Posterior vena cava (tissue), 2 donors: ENCODE results near the gene PHACTR1. TPM values are rescaled to one million over a fixed set of nuclear protein-coding genes. Genes with fewer than 3 reads are reported as not detected.
"Not testable (repeated sequence)": the region's sequence is repeated elsewhere in the genome, so short reads cannot be mapped to it uniquely, and the experiment has no call there.

Experiments
- DNase-seq: peaks from one replicate; pipeline ENCODE4 v3.0.0-alpha.2; 2020; ENCODE audit warnings: low spot score
- intact Hi-C, 2 donors: fragments of 100-400 bp; cut with DNase I; formaldehyde crosslinking; loops; one replicate each; pipeline versions ENCODE4 v1.14.1 to v1.14.2; 2022 to 2023
- total RNA-seq, 2 donors: library from RNA; stranded (reverse); fragmentation: NEBNext Ultra II Directional; extraction: Animal tissue kit (Norgen Biotek cat#: 25700); gene quantifications; one replicate each; pipeline ENCODE4 v1.2.1, GENCODE V29; 2021
- donor health status: DM: yes; HTN: yes; CAD: no.
- donor health status: DM: yes; HTN: yes; CAD: no.

The PHACTR1 gene
- total RNA-seq, 2 donors from 2014 or later: 6.6 to 9.0 TPM

DNA sequence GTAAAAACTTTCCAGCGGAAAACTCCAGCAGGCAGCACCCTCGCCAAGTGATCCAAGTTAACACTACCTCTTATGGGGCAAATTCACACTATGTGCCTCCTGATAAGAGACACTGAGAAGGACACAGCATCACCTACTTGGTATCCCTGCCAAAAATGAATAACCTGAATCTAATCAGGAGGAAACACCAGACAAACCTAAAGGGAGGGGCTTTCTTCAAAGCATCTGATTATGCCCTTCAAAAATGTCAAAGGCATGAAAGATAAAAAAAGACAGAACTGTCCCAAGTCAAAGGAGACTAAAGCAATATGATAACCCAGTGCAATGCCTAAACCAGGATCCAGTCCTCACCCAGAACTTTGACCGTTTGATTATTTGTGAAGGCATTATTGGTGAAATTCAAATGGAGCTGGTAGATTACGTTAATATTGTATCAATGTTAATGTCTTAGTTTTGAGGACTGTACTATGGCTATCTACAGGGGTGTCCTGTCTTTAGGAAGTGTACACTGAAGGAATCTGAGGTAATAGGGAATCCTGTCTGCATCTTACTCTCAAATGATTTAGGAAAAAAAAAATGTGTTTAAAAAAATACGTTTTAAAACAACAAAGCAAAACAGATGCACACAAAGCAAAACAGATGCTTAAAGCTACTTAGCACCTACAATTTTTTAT, 603.5 kb downstream of the PHACTR1 start:
- intact Hi-C loops: no loop called here
- no peak for DNase-seq

DNA sequence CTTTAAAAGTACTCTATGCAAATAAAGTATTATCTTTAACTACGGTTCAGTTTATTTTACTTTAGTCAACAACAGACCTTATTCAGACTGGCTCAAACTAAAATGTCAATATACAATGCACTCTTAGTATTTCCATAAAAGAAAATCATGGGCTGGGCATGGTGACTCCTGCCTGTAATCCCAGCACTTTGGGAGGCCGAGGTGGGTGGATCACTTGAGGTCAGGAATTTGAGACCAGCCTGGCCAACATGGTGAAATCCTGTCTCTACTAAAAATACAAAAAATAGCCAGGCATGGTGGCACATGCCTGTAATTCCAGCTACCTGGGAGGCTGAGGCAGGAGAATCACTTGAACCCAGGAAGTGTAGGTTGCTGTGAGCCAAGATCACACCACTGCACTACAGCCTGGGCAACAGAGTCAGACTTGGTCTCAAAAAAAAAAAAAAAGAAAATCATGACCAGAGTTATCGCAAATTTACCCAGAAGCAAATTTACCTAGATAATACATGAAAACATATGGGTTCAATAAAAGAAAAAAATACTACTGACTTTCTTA, 609.5 kb downstream of the PHACTR1 start:
- DNase-seq, intact Hi-C loops: not testable (repeated sequence)

DNA sequence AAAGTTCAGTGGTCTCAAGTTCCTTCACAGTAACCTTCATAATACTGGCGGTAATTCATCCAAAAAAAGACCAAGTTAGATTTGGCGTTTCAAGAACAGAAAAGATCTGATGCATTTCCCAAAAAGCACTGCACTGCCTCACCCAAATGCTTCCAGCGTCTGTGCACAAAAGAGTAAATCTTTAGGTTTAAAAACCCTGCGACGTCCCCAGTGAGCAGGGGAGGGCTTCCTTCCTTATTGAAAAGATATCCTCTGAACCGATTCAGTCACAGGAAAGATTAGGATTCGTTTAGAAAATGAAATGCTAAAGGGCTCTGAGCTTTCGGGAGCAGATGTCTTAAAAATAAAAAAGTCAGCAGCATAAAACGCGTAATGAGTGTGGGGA, 611.1 kb downstream of the PHACTR1 start:
- intact Hi-C loops: no loop called here
- DNase-seq: no peak

DNA sequence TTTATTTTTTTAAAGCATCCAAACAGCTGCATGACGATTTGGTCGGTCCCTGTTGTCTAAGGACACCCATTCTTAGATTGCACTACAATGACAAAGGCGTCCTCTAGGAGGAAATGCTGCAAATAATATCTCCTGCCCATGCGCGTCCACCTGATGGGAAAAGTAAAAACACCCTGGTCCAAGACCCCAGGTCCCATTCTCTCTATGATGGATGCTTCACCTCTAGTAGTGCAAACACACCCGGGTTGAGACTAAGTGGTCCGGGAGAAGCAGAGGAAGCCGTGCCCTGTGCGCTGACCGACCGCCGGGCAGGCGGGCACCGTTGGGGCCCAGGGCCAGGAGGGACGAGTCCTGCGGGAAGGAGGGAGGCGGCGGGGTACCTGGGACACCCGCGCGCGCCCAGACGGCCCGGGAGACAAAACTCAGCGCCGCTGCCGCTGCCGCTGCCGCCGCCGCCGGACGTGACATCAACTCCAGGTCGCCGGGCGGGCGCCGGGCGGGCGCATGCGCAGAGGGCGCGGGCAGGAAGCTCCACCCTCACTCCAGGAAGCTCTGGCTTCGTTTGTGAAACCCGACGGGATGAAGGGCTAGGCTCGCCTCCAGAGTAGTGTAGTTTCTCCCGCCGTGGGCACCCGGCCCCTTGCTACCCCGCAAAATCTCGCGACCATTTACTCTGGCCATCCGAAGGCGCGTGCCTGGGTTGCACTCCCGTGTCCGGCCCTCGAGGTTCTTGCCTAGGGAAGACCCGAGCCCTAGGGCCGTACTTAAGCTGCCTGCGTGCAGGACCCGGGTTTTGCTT, 611.7 kb downstream of the PHACTR1 start, which contains the start of gene TBC1D7:
Gene TBC1D7 (minus strand): TSS at position 462 of the 799 bp plus-strand sequence. CDS start 1,639 bp downstream, outside the sequence.
- DNase-seq: peak; percentile 98
- intact Hi-C loops: no loop called here

DNA sequence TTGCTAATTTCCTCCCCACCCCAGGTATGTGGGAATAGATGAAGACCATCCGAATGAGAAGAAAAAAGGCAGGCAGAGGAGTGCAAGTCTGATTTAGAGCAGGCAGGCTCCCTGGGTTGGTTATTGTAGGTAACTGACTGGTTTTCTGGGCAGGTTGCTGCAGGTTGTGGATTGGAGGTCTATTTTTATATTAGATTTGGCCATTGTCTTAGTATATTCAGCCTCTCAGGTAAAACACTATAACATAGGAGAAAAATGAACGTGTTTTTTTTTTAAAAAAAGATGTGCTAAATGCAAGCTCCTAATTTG, 612.3 kb downstream of the PHACTR1 start:
- intact Hi-C loops: no loop called here
- no peak for DNase-seq

DNA sequence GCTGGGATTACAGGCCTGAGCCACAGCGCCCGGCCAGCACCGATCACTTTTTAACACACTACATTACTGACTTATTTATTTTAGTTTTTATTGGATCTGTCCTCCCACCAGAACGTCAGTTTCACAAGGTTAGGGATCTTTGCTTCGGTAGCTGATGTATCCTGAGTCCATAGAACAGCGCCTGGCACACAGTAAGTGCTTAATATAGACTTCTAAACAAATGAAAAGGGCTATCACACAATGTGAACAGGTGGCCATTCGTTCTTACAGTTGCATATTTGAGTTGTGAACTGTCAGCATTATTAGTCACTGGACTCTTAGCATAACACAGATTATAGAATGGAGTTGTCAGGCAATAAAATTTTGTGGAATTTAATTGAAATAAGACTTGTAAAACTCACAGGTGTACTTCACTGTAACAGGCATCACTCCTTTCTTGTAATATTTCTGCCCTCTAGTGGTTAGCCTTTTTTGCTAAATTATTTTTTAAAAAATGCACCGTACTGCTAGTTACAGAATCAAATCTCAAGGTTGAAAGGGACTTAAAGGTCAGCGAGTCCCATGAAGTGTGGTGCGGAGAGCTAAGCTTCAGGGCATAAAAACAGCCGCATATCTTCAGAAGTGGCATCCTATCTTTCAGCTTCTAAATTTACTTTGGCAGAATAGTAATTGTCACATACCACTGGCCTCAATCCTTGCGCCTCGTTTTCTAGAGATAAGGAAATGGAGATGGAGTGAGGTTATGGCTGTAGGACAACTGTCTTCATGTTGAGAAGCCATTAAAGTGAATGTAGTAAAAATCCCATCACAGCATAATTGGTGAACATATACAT, 615.2 kb downstream of the PHACTR1 start:
- intact Hi-C loops: loop anchor here (5.0 to 10.0 kb wide), 2 partner anchors 417 to 419 kb away; no protein-coding TSS in a partner anchor
- DNase-seq: no peak

DNA sequence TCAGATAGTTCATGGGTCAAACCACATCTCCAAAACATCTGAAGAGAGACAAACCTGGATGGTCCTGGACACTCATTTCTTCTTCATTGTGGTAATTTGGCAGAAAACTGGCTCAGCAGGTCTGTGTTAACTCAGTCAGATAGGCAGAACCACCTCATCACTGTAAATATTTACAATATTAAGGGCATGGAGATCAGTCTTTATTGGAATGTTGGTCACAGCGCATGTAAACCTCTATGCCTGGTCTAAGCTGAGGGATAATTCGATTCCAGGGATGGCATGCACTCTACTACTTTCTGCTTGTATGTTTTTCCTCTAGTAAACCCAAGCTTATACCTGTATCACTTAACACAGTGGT, 615.8 kb downstream of the PHACTR1 start:
- intact Hi-C loops: loop anchor here (5.0 to 10.0 kb wide), 2 partner anchors 418 to 420 kb away; no protein-coding TSS in a partner anchor
- DNase-seq: no peak

DNA sequence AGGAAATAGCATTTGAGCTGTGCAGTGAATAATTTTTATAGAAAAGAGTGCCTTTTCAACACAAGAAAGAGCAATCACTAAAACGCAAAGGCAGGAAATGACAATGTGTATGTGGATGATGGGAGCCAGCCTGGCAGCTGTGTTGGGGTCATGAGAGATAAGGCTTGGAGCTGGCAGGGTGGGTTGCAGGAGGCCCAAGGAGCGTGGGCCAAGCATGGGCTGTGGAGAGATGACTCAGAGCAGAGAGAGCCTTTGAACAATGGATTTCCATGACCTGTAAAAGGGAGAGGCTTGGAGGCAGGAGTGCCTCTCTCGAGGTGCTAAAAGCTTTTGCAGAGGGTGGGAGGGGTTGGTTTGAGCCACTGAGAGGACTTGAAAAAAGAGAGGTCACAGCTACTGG, 618.4 kb downstream of the PHACTR1 start:
- no peak for DNase-seq
- intact Hi-C loops: loop anchor here (5.0 to 10.0 kb wide), 5 partner anchors 197 to 423 kb away; no protein-coding TSS in a partner anchor

DNA sequence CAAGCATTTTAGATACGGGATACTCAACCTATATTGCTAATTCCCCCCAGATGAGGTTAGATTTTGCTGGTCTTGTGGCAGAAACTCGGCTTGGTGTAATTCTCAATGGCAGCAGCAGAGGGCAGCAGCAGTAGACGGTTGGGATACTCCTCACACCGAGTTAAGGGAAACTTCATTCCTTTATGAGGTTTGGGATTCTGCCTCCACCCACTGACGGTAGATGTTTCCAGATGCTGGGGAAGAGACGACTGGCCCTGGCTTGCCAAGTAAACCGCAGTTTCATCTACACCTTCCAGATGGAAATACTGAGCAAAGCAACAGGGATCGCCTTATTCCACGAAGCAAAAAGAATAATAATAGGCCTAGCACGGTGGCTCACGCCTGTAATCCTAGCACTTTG, 620.0 kb downstream of the PHACTR1 start:
- DNase-seq: peak; percentile 93
- intact Hi-C loops: loop anchor here (5.0 to 10.0 kb wide), 4 partner anchors 196 to 422 kb away; no protein-coding TSS in a partner anchor

DNA sequence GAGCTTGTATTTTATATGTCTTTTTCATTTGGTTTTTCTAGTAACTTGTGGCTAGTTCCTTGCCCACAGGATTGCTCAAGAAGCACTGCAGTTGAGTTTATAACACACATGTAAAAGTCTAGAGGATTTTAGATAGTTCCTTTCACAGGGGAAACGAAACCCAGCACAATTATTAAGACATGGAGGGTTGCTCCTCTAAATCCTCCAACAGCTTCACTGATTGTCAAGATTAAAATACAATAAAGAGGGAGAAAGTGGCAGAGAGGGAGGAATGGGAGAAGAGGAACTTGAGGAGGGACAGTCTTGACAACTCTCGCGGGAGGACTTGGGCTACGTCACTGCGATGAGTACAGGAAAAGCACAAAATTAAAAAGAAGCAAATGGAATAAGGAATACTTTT, 621.5 kb downstream of the PHACTR1 start:
- no peak for DNase-seq
- intact Hi-C loops: loop anchor here (5.0 to 10.0 kb wide), 4 partner anchors 194 to 423 kb away; no protein-coding TSS in a partner anchor
